ENCODE results near the gene CCDC175. TPM values are rescaled to one million over a fixed set of nuclear protein-coding genes. Genes with fewer than 3 reads are reported as not detected.
A peak's percentile ranks its signal among the peaks of the same experiment; 100 is the strongest.

The CCDC175 gene
- total RNA-seq, 6 experiments from 2014 or later, result not detected

GRCh38 chr14:59465316-59466135 lies 111.1 kb downstream of the CCDC175 start, which contains the start of gene GPR135:
GPR135 (minus strand) TSS chr14:59465380; CDS start chr14:59465226, 154 bp downstream.
- peaks cover 0 to 4% (median 0%) of the 10 kb centered on the region in 4 donors for H3K36me3 ChIP-seq
- TF ChIP-seq POLR2A (IDR thresholded peaks at IDR 0.05) (no peak), CTCF (IDR thresholded peaks at IDR 0.05) (no peak)
- no peaks in the 10 kb centered on the region for H3K9me3 ChIP-seq
- peaks cover 0 to 11% (median 3%) of the 10 kb centered on the region in 4 donors for H3K4me1 ChIP-seq
- ATAC-seq (peak; percentile 74 to 90 (median 84)), DNase-seq (peak; percentile 76 to 86 (median 82))
- peak within 1 kb of the TSS; percentile 2 to 55 (median 7) for H3K27ac ChIP-seq
- WGBS (ENCODE audit: insufficient coverage, low coverage, low lambda C conversion rate, missing lambda C conversion rate), result 19% methylated on average over 21 of the region's 40 CpGs
- no peaks in the 10 kb centered on the region for H3K27me3 ChIP-seq
- intact Hi-C loops (cut with DNase I), result no loop called here
- H3K4me3 ChIP-seq, result peak within 1 kb of the TSS; percentile 57 to 71 (median 64)

GRCh38 chr14:59464486-59465315 lies 111.9 kb downstream of the CCDC175 start:
- Histone ChIP-seq H3K27ac (peak overlapping the region; percentile 2 to 55 (median 7)), H3K9me3 (no peaks in the 10 kb centered on the region), H3K36me3 (no peaks in the 10 kb centered on the region), H3K27me3 (no peaks in the 10 kb centered on the region), H3K4me3 (peak overlapping the region; percentile 57 to 71 (median 64)), H3K4me1 (peaks cover 0 to 11% (median 3%) of the 10 kb centered on the region in 4 donors)
- intact Hi-C loops (cut with DNase I), result no loop called here
- TF ChIP-seq POLR2A (IDR thresholded peaks at IDR 0.05), result no peak
- TF ChIP-seq CTCF (IDR thresholded peaks at IDR 0.05), result no peak
- WGBS (ENCODE audit: insufficient coverage, low coverage, low lambda C conversion rate, missing lambda C conversion rate), result 0% methylated on average over 5 of the region's 105 CpGs
- DNase-seq (peak; percentile 45 to 78 (median 77)), ATAC-seq (peak; percentile 76 to 88 (median 84))

- Histone ChIP-seq H3K27me3 (no peaks in the 10 kb centered on the region), H3K27ac (peak overlapping the region; percentile 2 to 55 (median 7)), H3K4me3 (peak overlapping the region; percentile 57 to 71 (median 64)), H3K9me3 (no peaks in the 10 kb centered on the region), H3K4me1 (peaks cover 0 to 11% (median 3%) of the 10 kb centered on the region in 4 donors), H3K36me3 (no peaks in the 10 kb centered on the region)
- 60% methylated on average over 1 of the region's 60 CpGs for WGBS (ENCODE audit: insufficient coverage, low coverage, low lambda C conversion rate, missing lambda C conversion rate)
- intact Hi-C loops (cut with DNase I), result no loop called here
- DNase-seq (peak in 2 of 3 donors; percentile 16 to 56), ATAC-seq (no peak)
- no peak for TF ChIP-seq CTCF (IDR thresholded peaks at IDR 0.05)
- no peak for TF ChIP-seq POLR2A (IDR thresholded peaks at IDR 0.05)
Measured at GRCh38 chr14:59463787-59464485, 112.7 kb downstream of the CCDC175 start.

- WGBS (ENCODE audit: insufficient coverage, low coverage, low lambda C conversion rate, missing lambda C conversion rate), result 79% methylated on average over 1 of the region's 1 CpG
- H3K27me3 ChIP-seq, result no peaks in the 10 kb centered on the region
- no peaks in the 10 kb centered on the region for H3K9me3 ChIP-seq
- DNase-seq (no peak), ATAC-seq (no peak)
- no peak overlapping the region for H3K27ac ChIP-seq
- H3K4me1 ChIP-seq, result peaks cover 0 to 11% (median 3%) of the 10 kb centered on the region in 4 donors
- H3K4me3 ChIP-seq, result no peak overlapping the region
- TF ChIP-seq CTCF (IDR thresholded peaks at IDR 0.05) (no peak), POLR2A (IDR thresholded peaks at IDR 0.05) (no peak)
- no peaks in the 10 kb centered on the region for H3K36me3 ChIP-seq
- intact Hi-C loops (cut with DNase I), result no loop called here
Measured at GRCh38 chr14:59461891-59462290, 114.7 kb downstream of the CCDC175 start.

Measured in right lobe of liver (tissue), 6 donors.